NCI-H748 treated with DMSO at 0.1 percent for 48 hours (cell line): ENCODE data around the gene KCNQ5.
"Not testable (repeated sequence)": the region's sequence is repeated elsewhere in the genome, so short reads cannot be mapped to it uniquely, and the experiment has no call there.

Source experiments
- DNase-seq: peaks from one replicate; lab custom pipeline; 2025; lab: John Stamatoyannopoulos, UW

The KCNQ5 gene

GRCh38 chr6:73180076-73180738 is 558.3 kb downstream of the KCNQ5 start:
- no peak for DNase-seq

DNA sequence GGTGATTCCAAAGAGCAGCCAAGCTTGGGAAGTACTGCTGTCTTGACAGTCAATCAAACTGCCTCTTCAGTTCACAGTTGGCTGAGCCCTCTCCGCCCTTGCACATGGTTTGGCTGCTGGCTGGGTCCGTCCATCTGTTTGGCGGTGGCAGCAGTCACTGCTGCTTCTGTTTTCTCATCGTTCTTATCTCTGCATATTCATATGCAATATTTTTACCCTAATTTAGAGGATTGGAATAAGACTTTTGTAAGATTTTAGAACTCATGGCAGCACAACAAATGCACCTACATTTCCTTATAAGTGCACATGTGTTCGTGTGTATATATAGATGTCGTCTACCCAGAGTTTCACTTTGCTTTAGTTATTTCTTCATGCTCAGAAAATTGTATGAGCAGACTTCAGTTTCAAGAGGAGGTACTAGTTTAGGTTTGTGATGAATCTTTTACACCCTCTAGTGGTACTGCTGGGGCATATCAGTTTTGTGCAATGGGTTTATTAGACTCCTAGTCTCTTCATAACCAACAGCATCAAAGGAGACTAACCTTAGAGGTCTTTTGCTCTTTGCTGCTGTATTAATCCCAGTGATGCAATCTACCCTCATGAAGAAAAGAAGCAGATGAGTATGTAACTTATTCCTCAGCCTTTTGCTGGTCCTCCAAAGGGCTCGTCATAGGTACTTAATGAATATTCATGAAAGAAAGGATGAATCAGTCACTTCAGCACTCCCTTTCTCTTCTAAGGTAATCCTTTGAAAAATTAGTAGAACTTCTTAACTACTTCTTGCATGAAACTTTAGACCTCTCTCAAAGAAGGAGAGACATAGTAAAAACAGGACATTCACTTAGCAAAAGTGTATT is 559.1 kb downstream of the KCNQ5 start:
- DNase-seq = peak; percentile 79

GRCh38 chr6:73182021-73182607 is 560.2 kb downstream of the KCNQ5 start:
- DNase-seq = no peak

- not testable (repeated sequence) for DNase-seq
These were observed 571.4 kb downstream of the KCNQ5 start for GRCh38 chr6:73193302-73193701.

DNA sequence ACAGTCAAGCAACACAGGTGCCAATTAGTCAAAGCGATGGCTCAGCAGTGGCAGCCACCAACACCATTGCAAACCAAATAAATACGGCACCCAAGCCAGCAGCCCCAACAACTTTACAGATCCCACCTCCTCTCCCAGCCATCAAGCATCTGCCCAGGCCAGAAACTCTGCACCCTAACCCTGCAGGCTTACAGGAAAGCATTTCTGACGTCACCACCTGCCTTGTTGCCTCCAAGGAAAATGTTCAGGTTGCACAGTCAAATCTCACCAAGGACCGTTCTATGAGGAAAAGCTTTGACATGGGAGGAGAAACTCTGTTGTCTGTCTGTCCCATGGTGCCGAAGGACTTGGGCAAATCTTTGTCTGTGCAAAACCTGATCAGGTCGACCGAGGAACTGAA is 572.9 kb downstream of the KCNQ5 start:
- DNase-seq = no peak

DNA sequence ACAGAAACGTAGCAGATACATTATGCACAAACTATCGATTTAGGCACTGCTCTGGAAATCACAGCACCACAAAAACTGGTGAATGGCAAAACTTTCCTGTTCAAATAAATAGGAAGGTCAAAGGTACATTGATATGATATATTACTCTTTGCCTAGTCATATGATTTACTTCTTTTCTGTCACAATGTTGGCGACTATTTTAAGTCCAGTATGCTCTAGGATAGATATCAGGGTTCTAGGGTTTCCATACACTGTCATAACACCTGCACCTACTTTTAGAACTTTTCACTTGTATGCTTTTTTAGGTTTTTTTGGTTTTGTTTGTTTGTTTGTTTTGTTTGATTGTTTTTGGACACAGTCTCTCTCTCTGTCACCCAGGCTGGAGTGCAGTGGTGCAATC is 578.4 kb downstream of the KCNQ5 start:
- no peak for DNase-seq

DNA sequence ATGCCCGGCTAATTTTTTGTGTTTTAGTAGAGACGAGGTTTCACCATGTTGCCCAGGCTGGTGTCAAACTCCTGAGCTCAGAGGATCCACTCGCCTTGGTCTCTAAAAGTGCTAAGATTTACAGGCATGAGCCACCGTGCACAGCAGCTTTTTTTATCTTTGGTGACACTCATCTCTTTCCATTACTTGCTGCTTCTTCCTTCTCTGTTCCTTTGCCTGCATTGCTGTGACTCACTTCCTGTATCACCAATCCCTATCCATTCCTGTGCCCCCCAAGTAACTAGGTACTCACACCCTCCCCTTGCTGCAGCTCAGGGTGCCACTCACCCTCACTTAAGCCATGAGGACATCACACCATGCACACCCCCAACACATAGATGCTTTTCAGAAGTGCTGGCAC is 578.9 kb downstream of the KCNQ5 start:
- no peak for DNase-seq

DNA sequence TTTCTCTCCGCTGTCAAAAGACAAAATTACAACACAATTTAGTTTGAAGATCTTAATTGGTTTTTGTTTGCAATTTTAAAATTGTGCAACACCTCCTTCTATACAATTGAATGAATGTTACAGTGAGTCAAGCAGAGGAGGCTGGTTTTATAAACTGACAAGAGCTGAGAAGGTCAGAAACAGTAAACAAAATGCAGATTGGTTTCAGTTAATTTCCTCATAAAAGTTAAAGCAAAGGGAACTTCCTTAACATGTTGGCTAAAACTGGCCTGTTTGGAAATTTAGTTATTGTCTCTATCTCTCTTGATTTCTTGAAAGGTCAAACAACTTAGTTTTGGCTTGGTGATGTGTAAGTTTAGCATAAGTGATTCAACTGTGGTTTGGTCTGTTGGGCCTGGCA is 581.2 kb downstream of the KCNQ5 start:
- no peak for DNase-seq

DNA sequence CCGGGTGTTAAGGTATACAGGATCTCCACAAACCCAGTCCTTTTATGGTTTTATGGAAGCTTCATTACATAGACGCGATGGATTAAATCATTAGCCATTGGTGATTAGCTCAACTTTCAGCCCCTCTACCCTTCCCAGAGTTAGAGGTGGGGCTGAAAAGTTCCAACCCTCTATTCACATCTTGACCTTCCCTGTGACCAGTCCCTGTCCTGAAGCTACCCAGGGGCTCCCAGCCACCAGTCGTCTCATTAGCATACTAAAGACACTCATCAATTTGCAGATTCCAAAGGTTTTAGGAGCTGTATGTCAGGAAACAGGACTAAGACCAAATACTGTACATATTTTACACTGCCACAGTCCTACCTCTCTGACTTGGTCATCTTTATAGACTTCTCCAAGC is 582.4 kb downstream of the KCNQ5 start:
- no peak for DNase-seq

DNA sequence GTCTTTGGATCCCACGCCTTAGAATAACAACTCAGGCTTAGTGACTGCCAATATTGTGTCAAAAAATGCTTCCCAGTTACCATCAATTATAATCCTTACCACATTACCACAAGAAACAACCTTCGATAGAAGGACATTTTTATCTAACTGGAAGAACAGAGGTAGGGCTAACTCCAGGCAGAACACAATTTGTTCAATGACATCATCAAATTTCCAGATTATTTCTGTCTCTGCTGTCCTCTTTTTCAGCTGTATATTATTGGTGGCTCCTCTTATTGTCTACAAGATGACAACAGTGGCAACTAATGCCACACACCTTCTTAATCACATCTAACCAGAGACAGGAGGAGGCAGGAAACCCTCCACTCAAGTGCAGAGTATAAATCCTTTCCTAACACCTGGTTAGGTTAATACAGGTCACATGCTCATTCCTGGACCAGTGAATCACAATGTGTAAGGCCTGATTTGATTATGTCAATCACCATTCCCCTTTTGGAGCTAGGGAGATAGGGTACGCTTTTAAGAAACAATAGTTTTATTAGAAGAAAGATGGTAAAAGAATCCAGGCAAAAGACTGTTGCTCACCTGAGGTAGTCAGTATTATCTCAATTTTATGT is 585.5 kb downstream of the KCNQ5 start:
- no peak for DNase-seq

DNA sequence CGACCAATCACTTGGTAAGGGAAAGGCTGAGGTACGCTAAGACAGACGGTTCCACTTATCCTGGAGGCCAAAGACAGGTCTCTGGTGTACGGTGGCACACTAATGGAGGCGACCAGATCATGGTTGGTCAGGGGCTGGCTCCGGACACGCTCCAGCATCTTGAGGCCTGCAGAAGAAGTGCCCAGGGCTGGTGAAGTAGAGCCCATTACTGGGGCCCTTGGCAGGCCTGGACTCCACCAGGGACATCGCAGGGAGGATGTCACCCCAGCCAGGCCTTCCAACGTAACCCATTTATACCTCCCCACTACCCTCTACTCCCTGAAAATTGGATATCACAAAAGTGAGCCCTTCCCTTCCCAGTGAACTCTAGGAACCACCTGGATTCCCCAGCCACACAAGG is 587.3 kb downstream of the KCNQ5 start:
- DNase-seq = no peak

GRCh38 chr6:73216859-73217258 is 595.0 kb downstream of the KCNQ5 start:
- DNase-seq = no peak

DNA sequence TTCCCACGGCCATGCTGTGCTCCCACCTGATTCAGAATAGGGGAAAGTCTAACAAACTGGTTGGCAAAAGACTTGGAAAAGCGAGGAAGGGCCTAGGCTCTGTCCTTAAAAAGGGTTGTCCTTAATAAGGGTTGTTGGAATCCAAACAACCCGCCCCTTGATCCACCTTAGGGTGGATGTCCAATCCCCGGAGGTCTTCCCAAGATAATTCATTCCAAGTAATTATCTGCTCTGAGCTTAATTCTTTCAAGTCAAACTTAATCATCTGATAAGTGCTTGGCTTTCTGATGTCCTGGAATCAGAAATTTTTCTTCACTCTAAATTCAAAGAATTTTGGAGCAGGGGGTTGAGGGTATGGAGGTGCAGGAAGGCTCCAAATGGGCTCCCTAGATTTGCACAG is 603.5 kb downstream of the KCNQ5 start, which contains the start of gene KHDC1L:
TSS of gene KHDC1L (minus strand) at position 101 of the 400 bp plus-strand sequence. CDS start at position 13, 88 bp downstream.
- DNase-seq = no peak

DNA sequence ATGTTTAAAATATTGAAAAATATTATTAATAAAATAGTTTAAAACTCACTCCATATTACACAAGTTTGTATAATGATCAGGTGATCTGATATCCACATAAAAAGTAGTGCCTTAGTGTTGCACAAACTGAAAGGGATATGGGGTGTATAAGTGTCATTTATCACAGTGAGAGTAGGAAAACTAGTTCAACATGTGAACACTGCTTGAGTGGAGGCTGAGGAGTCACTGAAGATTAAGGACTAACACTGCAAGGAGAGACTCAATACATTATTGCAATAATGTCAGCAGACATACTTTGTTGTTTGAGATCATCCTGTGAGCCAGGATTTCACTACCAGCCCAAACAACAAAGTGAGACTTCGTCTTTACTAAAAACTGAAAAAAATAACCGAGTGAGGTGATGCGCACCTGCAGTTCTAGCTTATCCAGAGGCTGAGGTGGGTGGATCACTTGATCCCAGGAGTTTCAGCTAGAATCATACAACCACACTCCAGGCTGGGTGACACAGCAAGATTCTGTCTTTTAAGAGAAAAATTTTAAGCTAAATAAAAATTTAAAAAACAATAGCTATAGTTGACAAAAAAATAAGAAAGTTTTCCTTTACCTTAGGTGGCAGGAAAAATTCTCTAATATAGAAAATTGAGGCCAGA is 605.9 kb downstream of the KCNQ5 start:
- no peak for DNase-seq

DNA sequence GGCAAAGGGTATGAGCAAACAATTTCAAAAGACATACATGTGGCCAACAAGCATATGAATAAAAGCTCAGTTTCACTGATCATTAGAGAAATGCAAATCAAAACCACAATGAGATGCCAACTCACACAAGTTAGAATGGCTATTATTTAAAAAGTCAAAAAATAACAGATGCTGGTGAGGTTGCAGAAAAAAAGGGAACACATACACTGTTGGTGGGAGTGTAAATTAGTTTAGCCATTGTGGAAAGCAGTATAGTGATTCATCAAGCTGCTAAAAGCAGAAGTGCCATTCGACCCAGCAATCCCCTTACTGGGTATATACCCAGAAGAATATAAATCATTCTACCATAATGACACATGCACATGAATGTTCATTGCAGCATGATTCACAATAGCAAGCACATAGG is 610.1 kb downstream of the KCNQ5 start:
- no peak for DNase-seq

- no peak for DNase-seq
These were observed 611.2 kb downstream of the KCNQ5 start for GRCh38 chr6:73233048-73233447.

DNA sequence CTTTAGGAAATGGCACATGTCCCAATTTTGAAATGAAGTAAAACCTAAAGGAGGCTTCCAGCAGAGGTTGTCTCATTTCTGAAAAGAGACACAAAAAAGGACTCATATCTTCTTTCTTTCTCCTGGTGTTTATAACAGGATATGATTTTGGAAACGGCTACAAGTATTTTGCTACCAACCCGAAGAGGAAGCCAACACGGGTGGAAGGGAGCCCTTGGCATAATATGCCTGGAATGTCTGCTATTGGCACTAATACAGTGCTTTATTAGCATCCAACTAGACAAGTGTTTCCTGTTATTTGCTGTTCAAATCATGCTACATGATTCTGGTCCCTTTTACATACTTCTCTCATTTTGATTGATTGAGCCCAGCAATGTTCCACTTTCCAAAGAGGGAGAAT is 612.1 kb downstream of the KCNQ5 start:
- DNase-seq = not testable (repeated sequence)

DNA sequence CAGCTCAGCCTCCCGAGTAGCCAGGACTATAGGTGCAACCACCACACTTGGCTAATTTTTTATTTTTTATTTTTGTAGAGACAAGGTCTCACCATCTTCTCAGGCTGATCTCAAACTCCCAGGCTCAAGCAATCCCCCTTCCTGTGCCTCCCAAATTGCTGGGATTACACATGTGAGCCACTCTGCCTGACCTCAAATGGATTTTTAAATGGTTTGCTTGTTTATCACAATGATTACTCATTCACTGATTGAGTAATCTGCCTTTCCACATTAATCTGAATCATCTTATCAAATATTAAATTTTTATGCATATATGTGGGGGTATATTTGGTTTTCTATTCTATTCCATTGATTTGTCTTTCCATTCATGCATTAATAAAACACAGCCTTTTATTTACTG is 612.9 kb downstream of the KCNQ5 start:
- no peak for DNase-seq

DNA sequence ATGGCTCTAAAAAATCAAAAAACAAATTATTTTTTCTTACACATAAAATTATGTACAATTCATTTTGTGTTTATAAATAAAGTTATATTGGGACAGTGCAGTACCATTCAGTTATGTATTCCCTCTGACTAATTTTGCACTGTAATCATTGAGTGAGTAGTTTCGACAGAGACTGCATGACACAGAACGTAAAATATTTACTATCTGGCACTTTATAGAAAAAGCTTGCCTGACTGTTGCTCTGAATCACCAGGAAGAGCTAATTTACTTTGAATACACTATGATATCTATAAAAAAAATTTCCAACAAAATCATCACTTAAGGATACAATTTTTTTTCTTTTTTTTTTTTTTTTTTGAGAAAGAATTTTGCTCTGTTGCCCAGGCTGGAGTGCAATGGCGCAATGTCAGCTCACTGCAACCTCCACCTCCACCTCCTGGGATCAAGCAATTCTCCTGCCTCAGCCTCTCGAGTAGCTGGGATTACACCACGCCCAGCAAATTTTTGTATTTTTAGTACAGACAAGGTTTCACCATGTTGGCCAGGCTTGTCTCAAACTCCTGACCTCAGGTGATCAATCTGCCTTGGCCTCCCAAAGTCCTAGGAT is 614.4 kb downstream of the KCNQ5 start:
- no peak for DNase-seq

GRCh38 chr6:73240730-73241129 is 618.9 kb downstream of the KCNQ5 start:
- DNase-seq = no peak

- DNase-seq = no peak
These were observed 620.1 kb downstream of the KCNQ5 start for GRCh38 chr6:73242001-73242400.
